HepG2 (cell line): ENCODE data around the gene ZFAND2B. TPM values are rescaled to one million over a fixed set of nuclear protein-coding genes. Genes with fewer than 3 reads are reported as not detected.

Experiments used
- CHD2 ChIP-seq: IDR thresholded peaks from 2 replicates; pipeline ENCODE4 v1.6.1; 2011; ENCODE audit warnings: low read depth, low read length, improper control_type of control experiment
- E2F2 ChIP-seq: sonication (generic); formaldehyde crosslinking; IDR thresholded peaks from 2 replicates; pipeline ENCODE4 v1.4.0; 2020; ENCODE audit warnings: missing genetic modification reagents, borderline replicate concordance
- EED ChIP-seq: sonication (generic); formaldehyde crosslinking; IDR thresholded peaks from 2 replicates; pipeline ENCODE4 v1.5.0; 2020; ENCODE audit warnings: mild to moderate bottlenecking, missing genetic modification reagents
- PRDM15 ChIP-seq: sonication (generic); formaldehyde crosslinking; IDR thresholded peaks from 2 replicates; pipeline ENCODE4 v1.4.0; 2020; ENCODE audit warnings: missing genetic modification reagents
- SATB2 ChIP-seq: sonication (generic); formaldehyde crosslinking; IDR thresholded peaks from 2 replicates; pipeline ENCODE4 v1.5.0; 2020; ENCODE audit warnings: missing genetic modification reagents
- SMAD1 ChIP-seq: sonication (generic); formaldehyde crosslinking; IDR thresholded peaks from 2 replicates; pipeline ENCODE4 v1.4.0; 2020; ENCODE audit warnings: missing genetic modification reagents, low read depth, mild to moderate bottlenecking, borderline replicate concordance
- SRY ChIP-seq: sonication (generic); formaldehyde crosslinking; IDR thresholded peaks from 2 replicates; pipeline ENCODE4 v1.8.0; 2022; ENCODE audit warnings: mild to moderate bottlenecking, missing genetic modification reagents
- ZBTB14 ChIP-seq: sonication (generic); formaldehyde crosslinking; IDR thresholded peaks from 2 replicates; pipeline ENCODE4 v1.4.0; 2020; ENCODE audit warnings: missing genetic modification reagents
- ZBTB44 ChIP-seq: sonication (generic); formaldehyde crosslinking; IDR thresholded peaks from 2 replicates; pipeline ENCODE4 v1.4.0; 2020; ENCODE audit warnings: missing genetic modification reagents
- ZNF24 ChIP-seq: fragments of 450-650 bp; IDR thresholded peaks from 2 replicates; pipeline ENCODE4 v1.6.1; 2017; ENCODE audit warnings: antibody characterized with exemption, mild to moderate bottlenecking
- ZNF282 ChIP-seq: fragments of 450-650 bp; IDR thresholded peaks from 2 replicates; pipeline ENCODE4 v1.6.1; 2018; ENCODE audit not compliant: partially characterized antibody
- ZNF3 ChIP-seq: IDR thresholded peaks from 2 replicates; pipeline ENCODE4 v1.7.0; 2017; ENCODE audit warnings: inconsistent platforms
- ZNF337 ChIP-seq: sonication (generic); formaldehyde crosslinking; IDR thresholded peaks from 2 replicates; pipeline ENCODE4 v1.5.1; 2020; ENCODE audit warnings: missing genetic modification reagents, low read depth, mild to moderate bottlenecking, borderline replicate concordance
- ZNF362 ChIP-seq: sonication (generic); formaldehyde crosslinking; IDR thresholded peaks from 2 replicates; pipeline ENCODE4 v1.4.0; 2020; ENCODE audit warnings: missing genetic modification reagents, mild to moderate bottlenecking, borderline replicate concordance
- ZNF512 ChIP-seq: sonication (generic); formaldehyde crosslinking; IDR thresholded peaks from 2 replicates; pipeline ENCODE4 v1.4.0; 2020; ENCODE audit warnings: mild to moderate bottlenecking, missing genetic modification reagents
- ZNF841 ChIP-seq: sonication (generic); formaldehyde crosslinking; IDR thresholded peaks from 2 replicates; pipeline ENCODE4 v1.8.1; 2023; ENCODE audit warnings: missing genetic modification reagents, borderline replicate concordance
- polyA plus RNA-seq, 8 experiments: library from polyadenylated mRNA; depleted of rRNA in 3 of 8; stranded (reverse) in 7 of 8; unstranded in 1 of 8; fragments of >200 nt; fragmentation: Illumina TruSeq in 4 of 8; extraction: Trizol in 4 of 8; gene quantifications; 2 replicates each; pipeline versions ENCODE4 v1.2.1 to v1.2.3, GENCODE V29; 2011 to 2016; ENCODE audit warnings: low read depth in 4 of 8, missing spikeins in 1 of 8, mixed read lengths in 1 of 8; ENCODE audit not compliant: insufficient read depth in 1 of 8
- total RNA-seq, 5 experiments: library from RNA; depleted of rRNA; stranded (reverse); fragments of >200 nt; fragmentation: Illumina TruSeq; extraction: Trizol; gene quantifications; 2 replicates each; pipeline ENCODE4 v1.2.3, GENCODE V29; 2016; ENCODE audit warnings: low read depth in 1 of 5

The ZFAND2B gene
- total and polyA plus RNA-seq, 2 of the 13 experiments (the other 11 are each of a cell fraction or from before 2014, with no cell fraction given) = 53.3 to 115 TPM

GRCh38 chr2:219218732-219219701, 12.4 kb downstream of the ZFAND2B start, which contains the start of gene ABCB6 (continued):
- TF ChIP-seq ZNF512 (CRISPR knock-in tag) (peak; percentile 53; the same call in 1 of the 2 replicates), ZNF282 (no peak), ZNF24 (no peak), ZBTB14 (peak; percentile 62), ZBTB44 (CRISPR knock-in tag) (peak; percentile 95; the same call in 1 of the 2 replicates), EED (CRISPR knock-in tag) (peak; percentile 85), E2F2 (0 out of 2 replicates have a peak, but pooled peaks have one; percentile 92), SMAD1 (CRISPR knock-in tag) (peak; percentile 79), PRDM15 (CRISPR knock-in tag) (no peak), ZNF841 (no peak; the same call in 1 of the 2 replicates), ZNF337 (CRISPR knock-in tag) (no peak; the same call in 1 of the 2 replicates), SRY (peak; percentile 94), SATB2 (CRISPR knock-in tag) (peak; percentile 90; the same call in 1 of the 2 replicates), ZNF3 (CRISPR knock-in tag) (0 out of 2 replicates have a peak, but pooled peaks have one; percentile 15), ZNF362 (CRISPR knock-in tag) (peak; percentile 53; the same call in 1 of the 2 replicates), CHD2 (no peak)
